ENCODE measurements around the gene RUNX3. TPM values are rescaled to one million over a fixed set of nuclear protein-coding genes. Genes with fewer than 3 reads are reported as not detected.

The RUNX3 gene
- total and polyA plus RNA-seq, 2 donors (not counting 1 experiment from before 2014, with no cell fraction given), result 0.48 to 0.66 TPM

- Histone ChIP-seq H2AFZ (ENCODE audit: low read length) (no peak overlapping the region), H3K79me2 (ENCODE audit: control insufficient read depth, insufficient read depth, low read length) (no peaks in the 10 kb centered on the region), H3K36me3 (ENCODE audit: control insufficient read depth, insufficient read depth, low read length) (no peaks in the 10 kb centered on the region), H3K27ac (ENCODE audit: insufficient read depth, low read length) (no peak overlapping the region), H3K9ac (ENCODE audit: insufficient read depth, low read length) (no peak overlapping the region), H4K20me1 (ENCODE audit: control insufficient read depth, extremely low read depth, insufficient read depth, low read length) (no peaks in the 10 kb centered on the region), H3K4me1 (ENCODE audit: control insufficient read depth, extremely low read depth, insufficient read depth, low read length) (no peaks in the 10 kb centered on the region), H3K9me3 (ENCODE audit: control insufficient read depth, insufficient read depth, low read depth, low read length) (no peaks in the 10 kb centered on the region), H3K27me3 (ENCODE audit: control insufficient read depth, insufficient read depth, low read length) (peaks cover 3% of the 10 kb centered on the region), H3K4me2 (ENCODE audit: extremely low read depth, insufficient read depth, low read length) (no peak overlapping the region), H3K4me3 (replicated peaks in 1 of 4; ENCODE audit: control extremely low read depth in 1 of 4, insufficient read depth in 1 of 4, low read depth in 3 of 4, low read length in 4 of 4) (no peak overlapping the region)
- TF ChIP-seq CTCF (conservative IDR thresholded peaks at IDR 0.05 in 1 of 2, IDR thresholded peaks at IDR 0.05 in 1 of 2; ENCODE audit: low read depth in 1 of 2, low read length in 2 of 2) (no peak), EZH2 (IDR thresholded peaks at IDR 0.05; ENCODE audit: low read length, missing control alignments) (no peak)
- no peak for DNase-seq (ENCODE audit: low read depth in 2 of 2)
Measured at GRCh38 chr1:24900985-24901781, 28.9 kb downstream of the RUNX3 start.

DNA sequence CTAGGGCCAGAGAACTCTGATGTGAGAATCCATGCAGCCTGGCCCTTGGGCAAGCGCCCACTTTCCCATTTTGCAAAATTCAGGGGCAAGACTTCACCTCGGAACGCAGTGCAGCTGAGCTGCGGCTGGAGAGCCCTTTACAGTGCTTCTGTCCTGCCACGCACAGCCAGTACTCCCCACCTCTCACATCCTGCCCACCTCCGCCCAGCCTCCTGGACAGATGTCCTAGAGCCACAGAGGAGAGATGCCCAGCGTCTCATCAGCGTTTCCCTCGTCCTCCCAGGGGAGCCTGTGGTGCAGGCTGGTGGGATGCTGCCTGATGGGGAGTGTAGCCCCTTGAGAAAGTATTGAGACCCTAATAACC, 29.6 kb downstream of the RUNX3 start:
- Histone ChIP-seq H3K27me3 (ENCODE audit: control insufficient read depth, insufficient read depth, low read length) (peaks cover 3% of the 10 kb centered on the region), H3K9me3 (ENCODE audit: control insufficient read depth, insufficient read depth, low read depth, low read length) (no peaks in the 10 kb centered on the region)

More for the DNA sequence above, 29.6 kb downstream of the RUNX3 start:
- H3K4me3 ChIP-seq (replicated peaks in 1 of 4; ENCODE audit: control extremely low read depth in 1 of 4, insufficient read depth in 1 of 4, low read depth in 3 of 4, low read length in 4 of 4), result no peak overlapping the region
- TF ChIP-seq EZH2 (IDR thresholded peaks at IDR 0.05; ENCODE audit: low read length, missing control alignments), result no peak
- no peak for TF ChIP-seq CTCF (conservative IDR thresholded peaks at IDR 0.05 in 1 of 2, IDR thresholded peaks at IDR 0.05 in 1 of 2; ENCODE audit: low read depth in 1 of 2, low read length in 2 of 2)
- H3K4me2 ChIP-seq (ENCODE audit: extremely low read depth, insufficient read depth, low read length), result no peak overlapping the region
- H3K36me3 ChIP-seq (ENCODE audit: control insufficient read depth, insufficient read depth, low read length), result no peaks in the 10 kb centered on the region
- no peak overlapping the region for H3K27ac ChIP-seq (ENCODE audit: insufficient read depth, low read length)
- H3K9ac ChIP-seq (ENCODE audit: insufficient read depth, low read length), result no peak overlapping the region
- no peak for DNase-seq (ENCODE audit: low read depth in 2 of 2)
- no peak overlapping the region for H2AFZ ChIP-seq (ENCODE audit: low read length)
- no peaks in the 10 kb centered on the region for H3K79me2 ChIP-seq (ENCODE audit: control insufficient read depth, insufficient read depth, low read length)
- no peaks in the 10 kb centered on the region for H3K4me1 ChIP-seq (ENCODE audit: control insufficient read depth, extremely low read depth, insufficient read depth, low read length)
- H4K20me1 ChIP-seq (ENCODE audit: control insufficient read depth, extremely low read depth, insufficient read depth, low read length), result no peaks in the 10 kb centered on the region

Data from fibroblast of lung (primary cell).